Measurements from ENCODE around the gene MINDY4. TPM values are rescaled to one million over a fixed set of nuclear protein-coding genes. Genes with fewer than 3 reads are reported as not detected.

MINDY4 gene
- total and polyA plus RNA-seq, 2 of the 13 experiments (the other 11 are each of a cell fraction or from before 2014, with no cell fraction given), result not detected

DNA sequence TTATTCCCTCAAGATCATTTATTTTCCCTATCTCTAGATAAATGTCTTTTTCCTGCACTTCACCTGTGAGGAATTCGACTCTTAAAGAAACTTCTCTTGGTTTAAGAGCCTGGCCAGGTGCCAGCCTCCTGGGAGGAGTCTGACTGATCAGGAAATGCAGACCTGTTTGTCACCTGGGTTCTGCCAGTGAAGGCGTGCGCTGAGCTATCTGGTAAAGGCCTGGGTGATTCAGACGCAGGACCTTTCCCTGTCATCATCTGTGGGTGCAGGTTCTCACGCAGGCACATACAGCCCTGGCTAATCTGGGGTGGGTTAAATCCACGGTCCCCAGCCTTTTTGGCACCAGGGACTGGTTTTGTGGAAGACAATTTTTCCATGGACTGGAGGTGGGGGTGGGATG lies 75.2 kb downstream of the MINDY4 start:
- ATAC-seq, result no peak
- no peak overlapping the region for H3K4me3 ChIP-seq (replicated peaks in 1 of 3; ENCODE audit: insufficient read depth in 1 of 3, low read depth in 2 of 3, low read length in 3 of 3)
- TF ChIP-seq, protein P1, sequence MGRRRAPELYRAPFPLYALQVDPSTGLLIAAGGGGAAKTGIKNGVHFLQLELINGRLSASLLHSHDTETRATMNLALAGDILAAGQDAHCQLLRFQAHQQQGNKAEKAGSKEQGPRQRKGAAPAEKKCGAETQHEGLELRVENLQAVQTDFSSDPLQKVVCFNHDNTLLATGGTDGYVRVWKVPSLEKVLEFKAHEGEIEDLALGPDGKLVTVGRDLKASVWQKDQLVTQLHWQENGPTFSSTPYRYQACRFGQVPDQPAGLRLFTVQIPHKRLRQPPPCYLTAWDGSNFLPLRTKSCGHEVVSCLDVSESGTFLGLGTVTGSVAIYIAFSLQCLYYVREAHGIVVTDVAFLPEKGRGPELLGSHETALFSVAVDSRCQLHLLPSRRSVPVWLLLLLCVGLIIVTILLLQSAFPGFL (CRISPR knock-in tag; IDR thresholded peaks at IDR 0.05), result no peak
- no peak for TF ChIP-seq GATAD2A (CRISPR knock-in tag; IDR thresholded peaks at IDR 0.05)
- no peak for TF ChIP-seq ZKSCAN8 (CRISPR knock-in tag; IDR thresholded peaks at IDR 0.05; ENCODE audit: borderline replicate concordance)
- TF ChIP-seq ZNF282 (IDR thresholded peaks at IDR 0.05; ENCODE audit: partially characterized antibody), result no peak
- no peak for TF ChIP-seq ZNF331 (CRISPR knock-in tag; IDR thresholded peaks at IDR 0.05)
- TF ChIP-seq ZNF816 (CRISPR knock-in tag; IDR thresholded peaks at IDR 0.05; ENCODE audit: borderline replicate concordance), result no peak
- TF ChIP-seq, protein P2, sequence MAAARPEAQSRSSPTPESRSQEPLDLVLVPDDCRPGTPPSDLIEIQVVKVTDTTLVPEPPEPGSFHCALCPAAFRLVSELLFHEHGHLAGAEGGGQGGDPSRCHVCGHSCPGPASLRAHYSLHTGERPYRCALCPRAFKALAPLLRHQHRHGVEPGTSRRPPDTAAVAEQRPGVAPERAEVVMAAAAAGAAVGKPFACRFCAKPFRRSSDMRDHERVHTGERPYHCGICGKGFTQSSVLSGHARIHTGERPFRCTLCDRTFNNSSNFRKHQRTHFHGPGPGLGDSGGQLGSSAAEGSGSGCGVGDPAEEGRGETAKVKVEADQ (CRISPR knock-in tag; IDR thresholded peaks at IDR 0.05; ENCODE audit: borderline replicate concordance), result no peak
- TF ChIP-seq SNRNP70 (IDR thresholded peaks at IDR 0.05; ENCODE audit: low read depth, low read length), result no peak
- TF ChIP-seq, protein P3, sequence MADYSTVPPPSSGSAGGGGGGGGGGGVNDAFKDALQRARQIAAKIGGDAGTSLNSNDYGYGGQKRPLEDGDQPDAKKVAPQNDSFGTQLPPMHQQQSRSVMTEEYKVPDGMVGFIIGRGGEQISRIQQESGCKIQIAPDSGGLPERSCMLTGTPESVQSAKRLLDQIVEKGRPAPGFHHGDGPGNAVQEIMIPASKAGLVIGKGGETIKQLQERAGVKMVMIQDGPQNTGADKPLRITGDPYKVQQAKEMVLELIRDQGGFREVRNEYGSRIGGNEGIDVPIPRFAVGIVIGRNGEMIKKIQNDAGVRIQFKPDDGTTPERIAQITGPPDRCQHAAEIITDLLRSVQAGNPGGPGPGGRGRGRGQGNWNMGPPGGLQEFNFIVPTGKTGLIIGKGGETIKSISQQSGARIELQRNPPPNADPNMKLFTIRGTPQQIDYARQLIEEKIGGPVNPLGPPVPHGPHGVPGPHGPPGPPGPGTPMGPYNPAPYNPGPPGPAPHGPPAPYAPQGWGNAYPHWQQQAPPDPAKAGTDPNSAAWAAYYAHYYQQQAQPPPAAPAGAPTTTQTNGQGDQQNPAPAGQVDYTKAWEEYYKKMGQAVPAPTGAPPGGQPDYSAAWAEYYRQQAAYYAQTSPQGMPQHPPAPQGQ (CRISPR knock-in tag; IDR thresholded peaks at IDR 0.05; ENCODE audit: borderline replicate concordance), result no peak
- TF ChIP-seq, protein P4, sequence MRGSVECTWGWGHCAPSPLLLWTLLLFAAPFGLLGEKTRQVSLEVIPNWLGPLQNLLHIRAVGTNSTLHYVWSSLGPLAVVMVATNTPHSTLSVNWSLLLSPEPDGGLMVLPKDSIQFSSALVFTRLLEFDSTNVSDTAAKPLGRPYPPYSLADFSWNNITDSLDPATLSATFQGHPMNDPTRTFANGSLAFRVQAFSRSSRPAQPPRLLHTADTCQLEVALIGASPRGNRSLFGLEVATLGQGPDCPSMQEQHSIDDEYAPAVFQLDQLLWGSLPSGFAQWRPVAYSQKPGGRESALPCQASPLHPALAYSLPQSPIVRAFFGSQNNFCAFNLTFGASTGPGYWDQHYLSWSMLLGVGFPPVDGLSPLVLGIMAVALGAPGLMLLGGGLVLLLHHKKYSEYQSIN (CRISPR knock-in tag; IDR thresholded peaks at IDR 0.05; ENCODE audit: borderline replicate concordance), result no peak
- no peak for TF ChIP-seq HOXA5 (CRISPR knock-in tag; IDR thresholded peaks at IDR 0.05)
- no peak for TF ChIP-seq SOX13 (IDR thresholded peaks at IDR 0.05)
- TF ChIP-seq SOX13 (CRISPR knock-in tag; conservative IDR thresholded peaks at IDR 0.05 in 1 of 2, IDR thresholded peaks at IDR 0.05 in 1 of 2), result no peak
- TF ChIP-seq POLR2A (IDR thresholded peaks at IDR 0.05; ENCODE audit: insufficient read depth in 1 of 2, low read depth in 2 of 2, low read length in 2 of 2), result no peak
- TF ChIP-seq ZC3H4 (CRISPR knock-in tag; IDR thresholded peaks at IDR 0.05; ENCODE audit: borderline replicate concordance), result no peak
- TF ChIP-seq NR2C2 (CRISPR knock-in tag; IDR thresholded peaks at IDR 0.05; ENCODE audit: borderline replicate concordance), result no peak
- no peak for TF ChIP-seq ZFAT (CRISPR knock-in tag; conservative IDR thresholded peaks at IDR 0.05)
- H3K27ac ChIP-seq (ENCODE audit: extremely low read length, insufficient read depth, low read length), result no peak overlapping the region
- H3K27me3 ChIP-seq (ENCODE audit: control insufficient read depth in 1 of 2, insufficient read depth in 2 of 2, low read length in 2 of 2), result peaks cover 3 to 8% of the 10 kb centered on the region in 2 experiments; a peak in 1 of 5 replicates
- H3K9ac ChIP-seq (ENCODE audit: insufficient read depth, low read depth, low read length), result no peak overlapping the region
- WGBS (ENCODE audit: low lambda C conversion rate), result 63% methylated on average over 6 of the region's 6 CpGs
- BruUV-seq (replicated peaks), result no TSS peak
- FAIRE-seq, result no peak
- no peak for DNase-seq (ENCODE audit: low spot score)
- no peaks in the 10 kb centered on the region for H3K4me1 ChIP-seq (ENCODE audit: insufficient read depth, low read length)
- H3K36me3 ChIP-seq (replicated peaks in 1 of 2; ENCODE audit: control insufficient read depth in 1 of 2, insufficient read depth in 2 of 2, low read length in 2 of 2), result no peaks in the 10 kb centered on the region
- in situ Hi-C loops (cut with HindIII; ENCODE audit: extremely low pct_ligation_motif_present, low pct_unique_long_range_greater_than_20kb), result no loop called here
- no peaks in the 10 kb centered on the region for H3K79me2 ChIP-seq (ENCODE audit: insufficient read depth, low read length)
- intact Hi-C loops (cut with micrococcal nuclease; ENCODE audit: unreplicated experiment), result no loop called here
- ChIA-PET CTCF (ENCODE audit: low intra/inter-chr PET ratio, low total read pairs) (no interaction called here), POLR2A (no interaction called here)
- H3K9me3 ChIP-seq (ENCODE audit: low read length), result no peaks in the 10 kb centered on the region
- H3K4me2 ChIP-seq (ENCODE audit: low read depth, low read length), result no peak overlapping the region
- H2AFZ ChIP-seq (ENCODE audit: low read length), result no peak overlapping the region
- no peaks in the 10 kb centered on the region; the same call in 1 of the 2 replicates for H4K20me1 ChIP-seq (ENCODE audit: insufficient read depth, low read length)

Data from HepG2 (cell line).